Activated T-cell treated with anti-CD3 and anti-CD28 coated beads, Interleukin-2, amount 50 U/mL, for 4 hours (primary cell): ENCODE results near the gene DLG1. TPM values are rescaled to one million over a fixed set of nuclear protein-coding genes. Genes with fewer than 3 reads are reported as not detected.

Source experiments
- ATAC-seq, 2 donors: fragments of 200-7000 bp; cut with Tn5 transposase; one replicate each; pipeline ENCODE4 v1.10.0; 2021
- DNase-seq: peaks from one replicate; pipeline ENCODE4 v3.0.0-alpha.2; 2020
- H3K27me3 Mint-ChIP-seq: one replicate; pipeline ENCODE4 v1.8.0; 2021; ENCODE audit warnings: low read depth, mixed read lengths
- H3K36me3 Mint-ChIP-seq: one replicate; pipeline ENCODE4 v1.8.0; 2022; ENCODE audit warnings: mixed read lengths; ENCODE audit not compliant: insufficient read depth
- H3K4me1 Mint-ChIP-seq: one replicate; pipeline ENCODE4 v1.8.0; 2021; ENCODE audit warnings: low read depth, mixed read lengths
- H3K4me3 Mint-ChIP-seq: one replicate; pipeline ENCODE4 v1.8.0; 2021; ENCODE audit warnings: mild to moderate bottlenecking, moderate library complexity, mixed read lengths
- H3K9me3 Mint-ChIP-seq: one replicate; pipeline ENCODE4 v1.8.0; 2021; ENCODE audit warnings: mixed read lengths
- total RNA-seq, 3 donors: library from RNA; stranded (reverse); gene quantifications; one replicate each; pipeline ENCODE4 v1.2.1, GENCODE V29; 2021

DLG1 gene
- total RNA-seq, 3 donors from 2014 or later = 42.3 to 44.3 (median 44.3) TPM

DNA sequence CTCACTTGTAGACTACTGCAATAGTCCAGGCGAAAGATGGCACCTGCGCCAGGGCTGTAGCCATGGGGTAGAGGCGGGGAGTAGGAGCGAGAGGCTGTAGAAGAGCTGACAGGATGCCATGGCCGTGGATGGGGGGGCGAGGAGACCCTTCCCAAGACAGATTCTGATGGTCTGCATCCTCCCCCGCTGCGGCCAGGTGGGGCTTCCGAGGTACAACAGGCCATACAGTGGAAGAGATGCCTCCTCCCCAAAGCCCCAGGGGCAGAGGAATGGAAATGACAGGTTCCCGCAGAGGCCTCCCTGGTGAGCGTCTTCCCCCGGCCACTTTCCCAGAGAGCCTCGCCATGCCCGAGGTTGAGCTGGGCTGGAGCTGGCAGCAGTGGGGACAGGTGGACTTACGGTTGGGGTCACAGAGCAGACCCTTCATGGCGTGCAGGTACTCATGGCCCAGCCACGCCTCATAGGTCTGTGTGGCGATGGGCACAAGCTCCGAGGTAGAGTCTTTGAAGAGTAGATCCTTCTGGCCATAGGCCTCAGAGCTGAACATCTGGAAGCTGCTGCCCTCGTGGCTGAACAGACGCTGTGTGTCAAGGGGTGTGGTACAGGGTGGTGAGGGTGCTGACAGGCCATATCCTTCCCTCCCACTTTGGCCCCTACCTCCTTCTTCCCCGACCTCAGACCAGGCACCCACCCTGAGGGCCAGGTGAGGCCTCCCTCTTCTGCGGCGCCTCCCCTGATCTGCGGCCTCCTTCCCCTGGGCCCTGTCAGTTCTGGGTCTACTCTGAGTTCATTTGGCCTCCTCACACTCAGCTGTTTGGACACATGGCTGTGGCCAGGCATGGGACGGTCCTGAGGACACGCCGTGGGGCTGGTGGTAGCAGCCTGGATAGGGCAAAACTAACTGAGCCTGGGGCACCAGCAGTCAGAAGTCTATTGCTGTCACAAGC is 282.3 kb downstream of the DLG1 start:
- H3K36me3 Mint-ChIP-seq = no peaks in the 10 kb centered on the region
- no peaks in the 10 kb centered on the region for H3K9me3 Mint-ChIP-seq
- H3K4me1 Mint-ChIP-seq = no peaks in the 10 kb centered on the region
- DNase-seq (no peak), ATAC-seq (no peak)
- H3K4me3 Mint-ChIP-seq = no peak overlapping the region
- H3K27me3 Mint-ChIP-seq = no peaks in the 10 kb centered on the region

GRCh38 chr3:197014942-197015575 is 283.4 kb downstream of the DLG1 start:
- Mint-ChIP-seq H3K27me3 (no peaks in the 10 kb centered on the region), H3K9me3 (no peaks in the 10 kb centered on the region), H3K36me3 (no peaks in the 10 kb centered on the region), H3K4me3 (no peak overlapping the region), H3K4me1 (no peaks in the 10 kb centered on the region)
- DNase-seq (no peak), ATAC-seq (no peak)

DNA sequence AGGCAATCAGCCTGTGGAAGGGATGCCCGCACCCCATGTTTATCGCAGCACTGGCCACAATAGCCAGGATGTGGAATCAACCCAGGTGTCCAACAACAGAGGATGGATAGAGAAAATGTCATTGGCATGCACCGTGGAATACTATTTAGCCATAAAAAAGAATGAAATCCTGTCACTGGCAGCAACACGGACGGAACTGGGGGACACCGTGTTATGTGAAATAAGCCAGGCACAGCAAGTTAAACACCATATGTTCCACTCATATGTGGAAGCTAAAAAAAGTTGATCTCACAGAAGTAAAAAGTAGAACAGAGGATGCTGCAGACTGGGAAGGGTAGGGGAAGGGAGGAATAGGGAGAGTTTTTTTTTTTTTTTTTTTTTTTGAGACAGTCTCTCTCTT is 284.4 kb downstream of the DLG1 start:
- ATAC-seq = no peak
- Mint-ChIP-seq H3K36me3 (no peaks in the 10 kb centered on the region), H3K27me3 (no peaks in the 10 kb centered on the region), H3K9me3 (no peaks in the 10 kb centered on the region), H3K4me1 (no peaks in the 10 kb centered on the region), H3K4me3 (no peak overlapping the region)
- DNase-seq = no peak

GRCh38 chr3:197012540-197012883 is 285.9 kb downstream of the DLG1 start:
- DNase-seq = no peak
- no peak overlapping the region for H3K4me3 Mint-ChIP-seq
- H3K9me3 Mint-ChIP-seq = no peaks in the 10 kb centered on the region
- no peaks in the 10 kb centered on the region for H3K36me3 Mint-ChIP-seq
- H3K27me3 Mint-ChIP-seq = no peaks in the 10 kb centered on the region
- no peaks in the 10 kb centered on the region for H3K4me1 Mint-ChIP-seq
- ATAC-seq = no peak

- ATAC-seq (no peak), DNase-seq (no peak)
- Mint-ChIP-seq H3K9me3 (no peaks in the 10 kb centered on the region), H3K27me3 (no peaks in the 10 kb centered on the region), H3K4me1 (no peaks in the 10 kb centered on the region), H3K4me3 (no peak overlapping the region), H3K36me3 (no peaks in the 10 kb centered on the region)
Observed at GRCh38 chr3:197011780-197012539, 286.5 kb downstream of the DLG1 start.

GRCh38 chr3:197010556-197011351 is 287.7 kb downstream of the DLG1 start:
- Mint-ChIP-seq H3K4me1 (no peaks in the 10 kb centered on the region), H3K9me3 (no peaks in the 10 kb centered on the region), H3K4me3 (no peak overlapping the region), H3K36me3 (no peaks in the 10 kb centered on the region), H3K27me3 (no peaks in the 10 kb centered on the region)
- no peak for ATAC-seq
- DNase-seq = no peak

GRCh38 chr3:197009532-197010019 is 288.8 kb downstream of the DLG1 start:
- no peaks in the 10 kb centered on the region for H3K27me3 Mint-ChIP-seq
- no peak overlapping the region for H3K4me3 Mint-ChIP-seq
- no peaks in the 10 kb centered on the region for H3K9me3 Mint-ChIP-seq
- no peaks in the 10 kb centered on the region for H3K36me3 Mint-ChIP-seq
- DNase-seq = no peak
- ATAC-seq = no peak
- no peaks in the 10 kb centered on the region for H3K4me1 Mint-ChIP-seq

- Mint-ChIP-seq H3K36me3 (no peaks in the 10 kb centered on the region), H3K9me3 (no peaks in the 10 kb centered on the region), H3K4me1 (peaks cover 7% of the 10 kb centered on the region), H3K4me3 (no peak overlapping the region), H3K27me3 (no peaks in the 10 kb centered on the region)
- ATAC-seq (no peak), DNase-seq (no peak)
Observed at GRCh38 chr3:197008436-197009209, 289.8 kb downstream of the DLG1 start.

GRCh38 chr3:197007953-197008352 is 290.5 kb downstream of the DLG1 start:
- ATAC-seq = no peak
- Mint-ChIP-seq H3K9me3 (no peaks in the 10 kb centered on the region), H3K4me3 (no peak overlapping the region), H3K27me3 (no peaks in the 10 kb centered on the region), H3K36me3 (no peaks in the 10 kb centered on the region), H3K4me1 (peaks cover 7% of the 10 kb centered on the region)
- DNase-seq = no peak

DNA sequence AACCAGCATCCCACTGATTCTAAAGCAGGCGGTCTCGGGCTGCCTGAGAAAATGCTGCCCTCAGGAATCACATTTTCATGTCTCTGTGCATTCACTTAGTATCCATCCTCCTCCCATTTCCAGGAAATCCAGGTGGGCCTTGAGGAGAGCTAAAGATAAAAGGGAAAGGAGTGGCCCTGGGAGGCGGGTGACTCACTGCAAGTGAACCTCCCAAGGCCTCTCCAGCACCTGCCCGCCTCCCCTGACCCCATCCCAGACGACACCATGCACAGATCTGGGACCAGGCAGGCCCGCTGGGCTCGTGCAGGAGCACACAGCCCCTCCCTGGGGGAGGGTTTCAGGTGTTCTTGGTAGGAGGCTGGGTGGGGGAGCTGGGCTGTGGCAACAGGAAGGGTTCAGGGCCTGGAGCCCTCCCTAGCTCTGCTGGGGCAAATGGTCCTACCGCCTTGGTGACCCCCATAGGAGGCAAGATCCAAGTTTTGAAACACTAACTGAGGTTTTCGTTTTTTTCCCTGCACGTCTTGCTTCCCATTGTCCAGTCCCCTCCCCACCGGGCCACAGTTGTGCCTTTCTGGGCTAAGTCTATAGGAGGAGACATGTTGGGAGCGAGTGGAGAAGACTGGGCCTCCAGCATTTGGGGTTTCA is 291.0 kb downstream of the DLG1 start:
- no peaks in the 10 kb centered on the region for H3K9me3 Mint-ChIP-seq
- ATAC-seq (no peak), DNase-seq (no peak)
- peaks cover 7% of the 10 kb centered on the region for H3K4me1 Mint-ChIP-seq
- no peaks in the 10 kb centered on the region for H3K36me3 Mint-ChIP-seq
- no peaks in the 10 kb centered on the region for H3K27me3 Mint-ChIP-seq
- no peak overlapping the region for H3K4me3 Mint-ChIP-seq

DNA sequence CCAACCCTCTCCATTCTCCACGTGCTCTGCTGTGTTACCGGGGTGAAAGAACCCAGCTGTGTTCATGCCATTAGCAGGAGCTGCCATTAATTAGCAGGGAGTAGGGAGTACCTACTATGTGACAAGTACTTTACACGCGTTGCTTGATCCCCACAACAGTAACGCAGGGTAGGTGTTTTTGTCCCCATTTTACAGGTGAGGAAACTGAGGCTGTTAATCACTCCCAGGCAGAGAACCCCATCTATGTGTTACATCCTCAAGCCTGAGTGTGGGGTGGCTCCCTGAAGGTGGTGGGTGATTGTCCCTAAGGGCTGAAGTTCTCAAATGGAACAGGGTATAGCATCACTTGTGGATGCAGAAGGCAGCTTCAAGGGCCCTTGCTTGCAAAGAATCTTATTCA is 291.6 kb downstream of the DLG1 start:
- peaks cover 7% of the 10 kb centered on the region for H3K4me1 Mint-ChIP-seq
- ATAC-seq = no peak
- no peak overlapping the region for H3K4me3 Mint-ChIP-seq
- H3K36me3 Mint-ChIP-seq = no peaks in the 10 kb centered on the region
- no peaks in the 10 kb centered on the region for H3K27me3 Mint-ChIP-seq
- H3K9me3 Mint-ChIP-seq = no peaks in the 10 kb centered on the region
- no peak for DNase-seq

DNA sequence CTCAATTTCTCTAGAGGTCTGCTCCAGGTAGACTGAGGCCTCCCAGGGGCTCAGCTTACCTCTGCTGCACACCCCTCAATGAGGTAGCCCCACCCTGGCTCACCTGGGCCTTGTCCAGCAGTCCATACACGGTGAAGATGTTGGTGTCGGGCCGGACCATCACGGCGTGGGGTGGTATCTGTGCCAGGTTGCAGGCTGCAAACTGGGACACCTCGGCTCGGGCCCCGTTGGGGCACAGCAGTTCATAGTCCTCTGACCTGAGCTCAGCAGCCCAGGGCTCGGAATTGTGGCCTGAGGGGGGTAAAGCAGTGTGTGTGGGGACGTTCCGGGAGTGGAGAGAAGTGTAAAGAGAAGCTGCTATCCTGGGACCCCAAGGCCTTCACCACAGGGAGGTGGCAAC is 292.0 kb downstream of the DLG1 start:
- DNase-seq (no peak), ATAC-seq (no peak)
- peaks cover 11% of the 10 kb centered on the region for H3K4me1 Mint-ChIP-seq
- no peaks in the 10 kb centered on the region for H3K9me3 Mint-ChIP-seq
- no peaks in the 10 kb centered on the region for H3K36me3 Mint-ChIP-seq
- H3K4me3 Mint-ChIP-seq = no peak overlapping the region
- H3K27me3 Mint-ChIP-seq = no peaks in the 10 kb centered on the region
